HG03558 (cell line): ENCODE results near the gene SPX.

Source experiments
- ATAC-seq: cut with Tn5 transposase; IDR thresholded peaks from one replicate; pipeline ENCODE4 v1.9.1; 2021; ENCODE audit warnings: moderate number of reproducible peaks; ENCODE audit not compliant: unreplicated experiment; ENCODE audit errors: extremely low read depth

Gene SPX

DNA sequence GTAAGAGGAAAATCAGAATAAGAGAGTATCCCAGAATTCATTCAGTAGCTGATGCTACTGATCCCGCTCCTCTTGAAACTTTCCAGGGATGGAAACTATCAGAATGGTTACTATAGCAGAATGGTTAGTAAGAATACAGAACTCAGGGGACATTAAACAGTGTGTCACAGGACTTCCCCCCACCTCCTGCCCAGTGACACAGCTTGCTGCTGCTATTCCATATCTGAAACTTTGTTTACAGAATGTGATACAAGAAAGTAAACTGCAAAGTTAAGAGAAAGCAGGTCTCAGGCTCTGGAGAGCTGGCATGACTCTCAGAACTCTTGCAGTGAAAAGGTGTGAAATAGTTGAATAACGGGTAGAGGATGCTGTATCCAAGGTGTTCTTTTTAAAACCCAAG is 3.4 kb downstream of the SPX start:
- no peak for ATAC-seq

DNA sequence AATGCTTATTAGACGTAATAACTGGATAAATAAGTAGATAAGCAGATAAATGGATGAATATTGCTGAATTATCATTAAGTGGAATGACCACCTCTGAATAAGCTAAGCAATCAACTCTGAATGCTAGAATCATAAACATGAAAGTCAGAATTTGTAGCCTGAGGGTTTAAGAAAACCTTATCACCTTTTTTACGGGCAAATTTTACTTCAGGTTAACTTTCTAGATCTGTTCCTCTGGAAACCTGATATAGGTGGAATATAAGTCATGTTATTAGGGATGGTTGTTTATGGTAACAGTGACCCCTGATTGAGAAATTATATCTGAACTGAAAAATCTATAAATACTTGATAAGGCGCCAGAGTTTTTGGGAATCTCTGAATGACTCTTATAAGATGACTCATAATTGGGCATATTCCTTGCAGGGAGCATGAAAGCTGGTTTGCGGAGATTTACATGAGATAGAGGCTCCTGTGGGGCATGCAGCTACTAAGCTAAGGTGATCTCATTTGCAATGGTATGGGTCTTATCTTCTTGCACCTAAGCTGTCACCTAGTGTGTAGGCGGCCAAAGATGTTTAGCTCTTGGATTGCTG is 12.1 kb downstream of the SPX start:
- ATAC-seq: no peak

DNA sequence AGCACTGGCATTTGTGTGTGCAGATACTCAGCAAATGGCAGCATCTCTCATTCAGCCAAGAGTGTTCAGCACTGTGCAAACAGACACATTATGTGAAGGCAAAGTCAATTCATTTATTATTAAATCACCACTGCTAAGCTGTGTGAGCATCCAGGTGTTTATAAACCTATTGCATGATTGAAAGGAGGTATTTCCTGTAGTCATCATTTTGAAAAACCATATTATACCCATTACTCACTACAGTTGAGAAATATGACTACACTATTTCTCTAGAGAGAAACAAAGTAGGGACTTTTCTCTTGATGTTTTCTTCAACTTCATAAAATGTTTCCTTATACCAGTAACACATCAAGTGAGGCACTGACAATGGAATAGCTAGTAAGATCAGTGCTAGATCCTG is 13.7 kb downstream of the SPX start:
- no peak for ATAC-seq

DNA sequence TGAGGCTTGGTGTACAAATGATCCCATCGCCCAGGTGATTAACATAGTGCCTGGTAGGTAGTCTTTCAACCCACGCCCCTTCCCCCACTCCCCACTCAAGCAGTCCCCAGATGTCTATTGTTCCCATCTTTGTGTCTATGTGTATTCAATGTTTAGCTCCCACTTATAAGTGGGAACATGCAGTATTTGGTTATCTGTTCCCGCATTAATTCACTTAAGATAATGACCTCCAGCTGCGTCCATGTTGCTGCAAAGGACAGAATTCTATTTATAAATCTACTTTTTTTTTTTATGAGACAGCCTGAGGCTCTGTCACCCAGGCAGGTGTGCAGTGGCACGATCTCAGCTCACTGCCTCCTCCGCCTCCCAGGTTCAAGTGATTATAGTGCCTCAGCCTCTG is 15.7 kb downstream of the SPX start:
- no peak for ATAC-seq

DNA sequence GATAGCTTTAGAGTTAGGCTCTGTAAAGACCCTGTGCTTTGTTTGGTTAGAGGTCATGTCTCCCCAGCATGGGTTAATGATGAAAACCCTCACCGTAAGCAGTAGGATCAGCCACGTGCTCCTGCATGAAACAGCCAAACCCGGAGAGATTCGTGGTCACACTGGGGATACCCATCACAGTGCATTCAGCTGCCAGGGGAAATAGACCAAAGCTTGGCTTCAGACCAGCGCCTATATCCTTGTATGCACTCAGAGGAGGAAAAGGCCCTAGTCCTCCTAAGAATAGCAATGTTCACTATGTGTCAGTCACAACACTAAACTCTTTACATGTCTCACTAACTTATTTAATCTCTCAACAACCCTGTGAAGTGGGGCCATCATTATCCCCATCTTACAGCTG is 16.3 kb downstream of the SPX start:
- no peak for ATAC-seq

DNA sequence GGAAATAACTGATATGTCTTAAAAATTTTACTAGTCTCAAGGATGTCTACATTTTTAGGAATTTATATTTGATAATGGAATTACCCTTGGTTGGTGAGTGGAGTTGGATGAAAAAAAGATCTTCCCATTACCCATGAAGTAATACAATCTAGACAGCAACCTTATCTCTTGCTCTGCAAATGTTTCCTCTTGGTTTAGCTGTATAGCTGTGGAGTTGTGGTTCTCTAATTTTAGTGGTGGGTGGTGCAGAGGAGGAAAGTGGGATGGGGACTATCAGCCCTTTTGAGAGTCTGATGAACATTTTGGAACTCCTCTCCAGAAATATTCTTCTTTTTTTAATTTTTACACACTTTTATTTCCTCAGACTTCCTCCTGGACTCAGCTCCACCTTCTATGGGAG is 17.1 kb downstream of the SPX start:
- no peak for ATAC-seq

DNA sequence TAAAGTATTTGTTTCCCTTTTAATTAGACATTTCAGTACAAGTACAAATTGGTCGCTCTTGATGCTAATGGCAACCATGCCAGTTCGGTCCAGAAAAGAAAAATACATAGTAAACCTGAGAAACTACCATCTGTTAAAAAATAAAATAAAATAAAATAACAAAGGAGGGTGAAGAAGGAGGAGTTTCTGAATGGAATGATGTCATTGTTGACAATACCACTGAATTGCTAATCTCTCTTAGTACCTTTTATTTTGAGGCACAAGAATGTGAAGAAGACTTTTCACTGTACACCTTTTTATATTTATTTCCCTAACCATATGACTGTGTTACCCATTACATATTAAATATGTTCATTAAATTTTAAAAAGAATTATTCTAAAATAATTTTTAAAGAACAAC is 19.5 kb downstream of the SPX start:
- no peak for ATAC-seq

DNA sequence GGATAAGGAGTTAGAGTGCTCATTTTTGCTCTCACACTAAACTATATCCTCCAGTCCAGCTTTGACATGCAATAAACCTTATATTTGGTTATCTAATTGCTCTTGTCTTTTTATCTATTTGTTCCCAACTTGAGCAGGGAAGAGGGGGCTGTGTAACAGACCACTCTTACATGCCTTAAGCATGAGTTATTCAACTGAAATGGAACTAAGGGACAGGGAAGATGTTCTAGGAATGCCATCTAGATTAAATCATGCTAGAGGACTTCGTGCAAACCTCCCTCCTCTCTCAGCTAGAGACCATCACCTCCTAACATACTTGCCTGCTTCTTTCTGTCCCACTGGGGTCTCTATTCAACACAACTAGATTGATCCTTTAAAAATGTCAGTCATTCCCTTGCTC is 20.6 kb downstream of the SPX start:
- ATAC-seq: no peak

DNA sequence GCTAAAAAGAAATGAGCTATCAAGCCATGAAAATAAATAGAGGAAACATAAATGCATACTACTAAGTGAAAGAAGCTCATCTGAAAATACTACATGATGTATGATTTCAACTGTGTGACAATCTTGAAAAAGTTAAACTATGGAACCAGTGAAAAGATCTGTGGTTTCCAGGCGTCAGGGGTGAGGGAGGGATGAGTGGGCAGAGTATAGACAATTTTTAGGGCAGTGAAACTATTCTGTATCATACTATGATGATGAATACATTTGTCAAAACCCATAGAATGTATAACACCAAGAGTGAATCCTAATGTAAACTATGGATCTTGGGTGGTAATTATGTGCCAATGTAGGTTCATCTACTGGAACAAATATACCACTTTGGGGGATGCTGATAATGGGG is 21.3 kb downstream of the SPX start:
- ATAC-seq: no peak

DNA sequence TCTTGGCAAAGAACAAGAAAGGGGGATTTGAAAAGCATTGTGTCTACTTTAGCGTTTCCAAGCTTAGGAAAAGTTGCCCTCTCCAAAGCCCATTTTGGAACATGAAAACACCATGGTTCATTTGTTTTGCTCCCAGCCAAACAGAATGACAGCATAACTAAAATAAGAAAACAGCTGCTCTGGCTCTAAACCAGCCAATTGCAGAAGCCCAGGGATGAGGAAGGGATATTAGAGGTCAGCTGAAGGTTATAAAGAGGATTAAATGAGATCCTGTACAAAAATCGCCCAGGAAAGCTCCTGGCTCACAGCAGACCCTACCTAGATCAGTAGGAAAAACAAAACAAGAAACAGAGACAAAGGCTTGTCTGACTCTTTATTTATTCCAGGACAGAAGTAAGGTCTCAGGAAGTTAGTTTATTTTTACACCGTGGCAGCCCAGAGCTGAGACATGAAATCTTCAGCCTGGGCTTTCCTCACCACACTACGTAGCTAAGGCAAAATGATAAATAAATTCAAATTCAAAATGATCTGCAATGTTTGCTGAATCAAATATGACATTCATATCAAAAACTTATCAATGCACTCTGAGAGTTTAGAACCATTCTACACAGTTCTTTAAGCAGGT is 25.9 kb downstream of the SPX start:
- no peak for ATAC-seq

DNA sequence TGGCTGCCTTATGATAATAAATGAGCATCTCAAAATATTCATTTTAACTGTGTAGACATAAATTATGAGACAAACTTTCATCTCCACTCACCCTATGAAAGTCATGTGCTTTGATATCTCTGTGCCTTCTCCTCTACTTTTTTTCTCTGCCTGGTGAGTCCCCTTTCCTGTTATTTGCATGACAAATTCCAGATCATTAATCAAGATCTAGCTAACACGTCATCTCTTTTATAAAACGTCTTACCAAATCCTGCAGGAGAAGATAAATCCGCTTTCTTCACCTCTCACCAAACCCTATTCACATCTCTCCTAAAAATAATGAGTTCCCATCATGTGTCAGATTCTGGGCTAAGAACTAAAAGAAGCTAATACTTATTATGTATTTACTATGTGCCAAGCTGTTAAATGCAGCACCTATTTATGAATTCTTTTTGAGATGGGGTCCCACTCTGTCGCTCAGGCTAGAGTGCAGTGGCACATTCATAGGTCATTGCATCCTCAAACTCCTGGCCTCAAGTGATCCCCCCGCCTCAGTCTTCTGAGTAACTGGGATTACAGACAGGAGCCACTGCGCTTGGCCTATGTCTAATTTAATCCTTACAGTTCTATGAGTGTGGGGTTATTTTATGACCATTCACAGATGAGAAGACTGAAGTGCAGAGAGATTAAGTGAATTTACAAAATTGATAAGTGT is 26.7 kb downstream of the SPX start:
- ATAC-seq: no peak

DNA sequence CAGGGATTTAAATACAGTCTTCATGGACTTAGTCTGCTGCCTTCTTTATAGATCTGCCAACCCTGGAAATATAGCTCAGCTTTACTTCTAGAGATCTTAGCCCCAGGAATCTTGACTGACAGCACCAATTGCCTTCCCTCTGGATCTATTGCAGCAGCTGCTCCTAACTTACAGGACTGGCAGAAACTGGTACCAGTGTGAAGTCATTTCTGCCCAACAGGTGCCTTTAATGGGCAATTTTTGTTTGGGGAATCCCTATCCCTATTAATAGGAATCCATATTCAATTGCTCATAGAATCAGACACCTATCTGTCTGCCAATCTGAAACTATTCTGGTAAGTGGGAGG is 27.2 kb downstream of the SPX start:
- ATAC-seq: no peak

DNA sequence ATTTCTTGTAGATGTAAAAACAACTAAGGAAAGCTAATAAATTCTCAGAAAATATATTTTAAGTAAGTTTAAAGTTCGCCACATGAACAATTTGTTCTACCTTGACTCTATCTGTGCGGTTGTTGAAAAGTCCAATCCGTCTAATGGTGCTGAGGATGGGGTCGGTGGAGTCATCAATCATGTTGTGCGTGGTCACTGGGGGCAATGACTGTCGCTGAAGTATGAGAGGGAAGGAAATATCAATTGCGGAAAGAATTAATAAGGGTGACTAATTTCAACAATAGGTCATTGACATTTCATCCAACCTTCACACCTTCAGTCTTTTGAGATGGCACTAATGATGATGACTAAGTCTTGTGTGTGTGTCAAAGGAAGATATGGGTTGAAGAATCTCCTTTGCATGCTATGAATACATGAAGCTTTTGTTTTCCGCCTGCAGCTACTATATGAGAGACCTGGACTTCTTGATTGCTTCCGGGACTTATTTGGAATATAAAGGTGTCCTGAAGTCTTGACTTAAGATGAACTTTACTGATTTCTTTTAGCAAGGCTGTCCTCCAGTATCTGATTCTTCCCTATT is 32.1 kb downstream of the SPX start:
- no peak for ATAC-seq

DNA sequence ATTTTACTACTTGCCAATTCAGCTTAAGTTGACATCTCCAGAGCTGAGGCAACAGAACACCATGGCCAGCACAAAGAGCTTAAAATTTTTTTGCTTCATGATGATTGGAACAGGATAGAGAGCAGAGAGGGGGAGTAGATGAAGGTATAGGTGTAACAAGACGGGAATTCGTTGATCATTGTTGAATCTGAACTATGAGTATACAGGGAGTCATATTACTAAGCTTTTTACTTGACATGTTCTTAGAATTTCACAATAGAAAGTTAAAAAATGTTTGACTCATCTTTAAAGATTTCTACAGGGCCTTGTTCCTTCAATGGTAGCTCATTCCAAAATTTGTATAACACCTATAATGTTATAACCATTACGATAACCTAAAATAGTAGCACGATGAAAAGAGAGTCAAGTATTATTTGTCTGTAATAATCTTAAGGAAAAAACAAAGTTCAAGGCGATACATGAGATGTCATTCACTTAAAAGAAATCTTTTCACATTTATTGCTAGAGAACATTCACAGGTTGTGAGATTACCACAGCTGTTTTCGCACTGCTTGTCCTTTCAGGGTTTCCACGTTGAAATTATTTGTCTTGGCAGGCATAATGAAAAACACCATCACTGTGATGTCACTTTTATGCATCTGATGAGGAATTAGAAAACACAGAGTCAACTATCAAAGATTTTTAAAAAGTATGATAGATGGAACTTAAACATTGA is 33.9 kb downstream of the SPX start:
- ATAC-seq: no peak

DNA sequence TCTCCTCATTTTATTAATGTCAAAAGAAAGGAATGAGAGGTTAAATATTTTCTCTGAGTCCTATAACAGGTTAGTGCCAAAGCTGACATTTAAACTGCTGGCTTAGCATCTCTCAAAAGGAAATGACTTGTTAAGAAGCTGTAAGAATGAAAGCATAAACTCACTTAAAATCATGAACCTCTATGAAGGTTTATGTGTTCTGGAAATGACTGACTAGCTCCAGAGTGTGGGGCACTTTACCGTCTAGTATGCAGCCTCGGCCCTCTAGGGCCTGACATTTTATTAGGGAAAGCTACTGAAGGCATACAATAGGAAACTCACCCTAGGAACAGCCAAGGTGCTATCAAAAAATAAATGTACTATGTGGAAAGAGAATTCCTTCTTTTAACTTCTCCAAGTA is 35.1 kb downstream of the SPX start:
- no peak for ATAC-seq

DNA sequence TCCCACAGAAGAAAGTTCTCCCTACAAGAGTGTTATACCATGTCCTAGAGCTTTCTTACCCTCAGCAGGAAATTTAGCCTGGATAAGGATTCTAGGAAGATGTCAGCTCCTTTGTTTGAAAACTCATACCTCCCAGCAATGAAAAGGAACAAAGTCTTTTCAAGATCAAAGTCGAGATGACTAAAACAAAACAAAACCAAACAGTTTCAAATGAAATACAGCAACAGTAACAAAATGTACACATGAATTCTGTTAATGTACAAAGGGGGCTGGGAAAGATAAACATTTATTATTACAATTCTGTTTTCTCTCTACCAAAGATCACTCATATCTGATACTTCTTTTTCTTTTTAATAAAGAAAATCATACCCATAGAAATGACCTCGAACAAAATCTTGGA is 36.8 kb downstream of the SPX start:
- ATAC-seq: no peak

DNA sequence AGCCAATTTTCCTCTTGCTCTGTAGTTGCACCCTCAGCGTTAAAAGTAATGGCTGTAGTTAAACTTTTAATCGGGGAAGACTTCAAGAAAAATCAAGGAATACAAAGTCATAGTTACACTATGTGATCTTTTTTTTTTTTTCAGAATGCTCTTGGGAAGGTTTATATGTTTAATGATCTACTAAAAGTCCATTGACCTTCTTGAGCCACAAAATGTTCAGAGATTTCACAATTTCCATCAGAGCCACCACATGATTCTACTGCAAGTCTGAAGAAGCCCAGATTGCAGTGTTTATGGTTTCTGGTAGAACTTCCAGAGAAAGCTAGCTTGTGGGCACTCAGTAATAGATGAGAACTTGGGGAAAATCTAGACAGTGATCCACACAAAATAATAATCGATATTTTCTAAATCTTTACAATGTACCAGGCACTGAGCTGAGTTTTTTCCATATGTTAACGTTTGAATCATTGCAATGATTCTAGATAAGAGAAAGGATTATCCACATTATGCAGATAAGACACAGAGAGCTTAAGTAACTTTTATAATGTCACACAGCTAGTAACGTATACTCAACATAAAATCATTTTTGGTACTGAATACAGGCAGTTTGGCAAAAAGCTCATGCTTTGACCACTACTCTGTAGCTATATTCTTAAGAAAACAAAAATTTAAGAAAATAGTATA is 40.3 kb downstream of the SPX start:
- no peak for ATAC-seq

DNA sequence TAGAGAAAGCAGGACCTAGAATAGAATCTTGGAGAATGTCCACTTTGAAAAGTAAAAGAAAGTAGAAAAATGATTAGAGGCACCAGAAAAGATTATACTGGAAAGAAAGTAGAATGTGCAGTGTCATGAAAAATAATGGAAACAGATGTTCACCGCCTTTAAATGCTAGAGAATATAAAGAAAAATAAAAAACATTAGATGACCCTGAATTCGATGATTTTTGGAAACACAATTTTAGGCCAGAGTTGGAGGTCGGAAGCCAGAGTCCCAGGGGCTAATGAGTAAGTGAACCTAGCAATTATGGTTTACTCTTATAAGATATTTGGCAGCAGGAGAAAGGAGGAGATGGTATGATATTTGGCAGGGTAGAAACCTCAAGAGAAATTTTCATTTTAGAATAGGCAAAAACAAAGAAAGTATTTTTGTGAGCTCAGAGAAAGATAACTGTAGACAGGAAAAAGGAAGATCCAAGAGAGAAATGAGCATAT is 40.9 kb downstream of the SPX start:
- ATAC-seq: no peak

DNA sequence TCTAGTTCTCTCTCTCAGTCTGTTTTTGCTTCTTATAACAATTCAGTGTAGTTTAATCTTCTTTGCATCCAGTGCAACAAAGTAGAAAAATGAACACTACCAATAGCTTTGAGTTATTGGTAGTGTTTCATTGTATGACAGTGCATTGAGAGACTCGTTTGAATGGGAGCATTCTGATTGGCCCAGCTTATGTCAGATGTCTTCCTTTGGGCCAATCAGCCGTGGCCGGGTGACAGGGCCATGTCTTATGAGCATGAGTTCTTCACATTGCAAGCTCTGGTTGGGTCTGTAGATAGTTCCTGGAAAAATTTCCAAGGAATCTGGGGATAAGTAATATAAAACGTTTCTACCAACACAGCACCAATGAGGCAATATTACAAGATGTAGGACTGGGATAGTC is 42.0 kb downstream of the SPX start:
- no peak for ATAC-seq

DNA sequence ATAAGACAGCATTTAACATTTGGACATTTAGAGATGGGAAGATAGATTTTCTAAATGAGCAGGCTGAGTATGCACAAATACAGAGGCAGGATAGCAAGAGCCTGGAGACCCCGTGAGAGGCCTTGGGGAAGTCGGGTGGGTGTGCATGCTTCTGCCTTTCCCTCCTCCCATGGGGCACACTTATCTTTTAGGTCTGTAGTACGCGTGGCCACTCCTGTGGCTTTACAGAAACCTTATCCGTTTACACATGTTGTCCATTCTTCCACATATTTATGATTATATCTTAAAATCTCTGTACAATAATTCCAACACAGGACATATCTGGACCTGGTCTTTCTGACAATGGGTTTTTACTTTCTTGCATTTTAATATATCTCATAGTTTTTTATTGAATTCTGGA is 45.0 kb downstream of the SPX start:
- no peak for ATAC-seq
